ENCODE results near the gene UNK.

UNK gene

DNA sequence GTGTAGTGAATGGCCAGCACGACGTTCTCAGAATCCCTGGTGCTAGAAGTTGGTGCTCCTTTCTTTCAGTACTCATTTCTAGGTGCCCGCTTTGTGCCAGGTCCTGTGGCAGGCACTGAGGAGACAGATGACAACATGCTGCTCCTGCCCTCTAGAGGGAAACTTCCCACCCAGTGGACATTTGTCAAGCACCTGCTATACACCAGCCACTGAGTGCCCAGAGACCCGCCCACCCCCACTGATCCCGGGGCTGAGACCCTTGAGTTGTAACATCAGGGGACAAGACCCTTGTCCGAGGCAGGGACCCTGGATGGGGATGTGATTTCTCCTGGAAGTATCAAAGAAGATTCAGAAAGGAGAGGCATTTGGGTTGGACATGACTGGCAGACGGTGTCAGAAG, 34.5 kb downstream of the UNK start:
- no peak for DNase-seq (ENCODE audit: low read depth in 2 of 2)

DNA sequence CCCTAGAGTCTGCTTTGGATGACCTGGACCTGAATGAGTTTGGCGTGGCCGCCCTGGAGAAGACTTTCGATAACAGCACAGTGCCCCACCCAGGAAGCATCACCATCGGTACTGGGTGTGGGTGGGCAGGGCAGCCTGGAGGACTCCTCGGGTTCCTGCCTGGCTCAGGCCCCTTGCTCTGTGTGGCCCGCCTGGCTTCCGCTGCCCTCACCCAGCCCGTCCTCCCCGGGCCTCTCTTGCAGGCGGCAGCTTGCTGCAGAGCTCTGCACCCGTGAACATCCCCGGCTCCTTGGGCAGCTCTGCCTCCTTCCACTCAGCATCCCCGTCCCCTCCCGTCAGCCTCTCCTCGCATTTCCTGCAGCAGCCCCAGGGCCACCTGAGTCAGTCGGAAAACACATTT, 35.1 kb downstream of the UNK start:
- no peak for DNase-seq (ENCODE audit: low read depth in 2 of 2)

- no peak for DNase-seq (ENCODE audit: low read depth in 2 of 2)
Measured at GRCh38 chr17:75820094-75821080, 35.8 kb downstream of the UNK start.

- no peak for DNase-seq (ENCODE audit: low read depth in 2 of 2)
Measured at GRCh38 chr17:75821552-75821951, 36.9 kb downstream of the UNK start.

DNA sequence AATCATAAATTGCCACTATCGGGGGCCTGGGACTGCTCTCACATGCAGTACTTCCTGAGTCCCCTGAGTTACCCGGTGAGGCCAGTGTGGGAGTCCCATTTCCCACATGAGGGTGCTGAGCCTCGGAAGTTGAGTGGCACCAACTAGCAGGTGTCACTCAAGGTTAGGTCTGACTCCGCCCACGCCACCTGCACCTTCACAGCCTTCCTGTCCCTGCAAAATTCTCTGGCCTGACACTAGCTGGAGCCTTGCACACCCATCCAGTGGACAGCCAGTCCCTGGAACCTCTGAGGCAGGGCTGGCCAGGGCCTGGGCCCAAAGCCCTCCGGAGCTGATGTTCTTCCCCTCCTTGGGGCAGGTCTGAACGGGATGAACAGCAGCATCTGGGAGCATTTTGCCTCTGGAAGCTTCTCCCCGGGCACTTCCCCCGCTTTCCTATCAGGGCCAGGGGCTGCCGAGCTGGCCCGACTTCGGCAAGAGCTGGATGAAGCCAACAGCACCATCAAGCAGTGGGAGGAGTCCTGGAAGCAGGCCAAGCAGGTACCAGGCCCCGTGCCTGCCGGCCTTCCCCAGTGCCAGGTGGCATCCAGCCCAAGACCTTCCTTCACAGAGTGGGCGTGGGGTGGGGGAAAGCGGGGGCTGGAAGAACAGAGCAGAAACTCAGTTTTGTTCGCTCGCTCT, 37.7 kb downstream of the UNK start:
- no peak for DNase-seq (ENCODE audit: low read depth in 2 of 2)

- DNase-seq (ENCODE audit: low read depth in 2 of 2), result no peak
Measured at GRCh38 chr17:75822800-75823166, 38.2 kb downstream of the UNK start.

GRCh38 chr17:75823257-75824041, 38.8 kb downstream of the UNK start:
- DNase-seq (ENCODE audit: low read depth in 2 of 2), result no peak

DNA sequence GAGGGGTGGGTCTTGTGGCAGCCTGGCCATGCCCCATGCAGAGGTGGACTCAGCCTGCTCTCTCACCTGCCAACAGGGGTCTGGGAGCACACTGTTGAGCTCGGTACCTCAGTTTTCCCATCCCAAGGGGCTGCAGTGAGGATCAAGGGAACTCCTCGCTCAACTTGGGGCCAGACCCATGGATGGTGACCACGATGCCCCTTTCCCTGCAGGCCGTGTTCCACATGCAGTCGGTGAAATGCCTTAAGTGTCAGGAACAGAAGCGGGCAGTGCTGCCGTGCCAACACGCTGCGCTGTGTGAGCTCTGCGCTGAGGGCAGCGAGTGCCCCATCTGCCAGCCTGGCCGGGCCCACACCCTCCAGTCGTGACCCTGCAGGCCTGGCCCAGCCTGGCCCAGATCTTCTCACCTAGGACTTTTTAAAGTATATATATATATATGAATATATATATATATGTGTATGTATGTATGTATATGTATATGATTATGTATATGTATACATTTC, 39.5 kb downstream of the UNK start:
- DNase-seq (ENCODE audit: low read depth in 2 of 2), result no peak

- no peak for DNase-seq (ENCODE audit: low read depth in 2 of 2)
Measured at GRCh38 chr17:75824666-75825065, 40.1 kb downstream of the UNK start.

DNA sequence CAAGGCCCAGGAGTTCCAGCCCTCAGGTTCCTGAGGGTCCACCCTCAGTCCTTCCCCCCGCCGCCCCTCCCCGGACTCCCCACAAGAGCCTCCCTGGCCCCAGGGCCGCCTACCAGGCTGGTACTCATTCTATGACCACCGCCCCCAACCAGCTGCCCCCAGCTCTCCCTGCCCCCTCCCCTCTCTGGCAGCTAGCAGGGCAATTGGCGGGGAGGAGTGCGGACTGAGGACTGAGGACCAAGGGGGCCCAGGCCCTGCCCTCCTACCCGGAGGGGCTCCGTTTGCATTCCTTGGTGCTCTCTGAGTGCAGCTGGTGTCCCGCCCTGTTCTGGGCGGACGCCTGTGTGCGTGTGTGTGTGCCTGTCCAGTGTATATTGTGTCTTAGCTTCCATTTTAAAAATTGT, 40.5 kb downstream of the UNK start:
- no peak for DNase-seq (ENCODE audit: low read depth in 2 of 2)

GRCh38 chr17:75825748-75826370, 41.3 kb downstream of the UNK start:
- no peak for DNase-seq (ENCODE audit: low read depth in 2 of 2)

DNA sequence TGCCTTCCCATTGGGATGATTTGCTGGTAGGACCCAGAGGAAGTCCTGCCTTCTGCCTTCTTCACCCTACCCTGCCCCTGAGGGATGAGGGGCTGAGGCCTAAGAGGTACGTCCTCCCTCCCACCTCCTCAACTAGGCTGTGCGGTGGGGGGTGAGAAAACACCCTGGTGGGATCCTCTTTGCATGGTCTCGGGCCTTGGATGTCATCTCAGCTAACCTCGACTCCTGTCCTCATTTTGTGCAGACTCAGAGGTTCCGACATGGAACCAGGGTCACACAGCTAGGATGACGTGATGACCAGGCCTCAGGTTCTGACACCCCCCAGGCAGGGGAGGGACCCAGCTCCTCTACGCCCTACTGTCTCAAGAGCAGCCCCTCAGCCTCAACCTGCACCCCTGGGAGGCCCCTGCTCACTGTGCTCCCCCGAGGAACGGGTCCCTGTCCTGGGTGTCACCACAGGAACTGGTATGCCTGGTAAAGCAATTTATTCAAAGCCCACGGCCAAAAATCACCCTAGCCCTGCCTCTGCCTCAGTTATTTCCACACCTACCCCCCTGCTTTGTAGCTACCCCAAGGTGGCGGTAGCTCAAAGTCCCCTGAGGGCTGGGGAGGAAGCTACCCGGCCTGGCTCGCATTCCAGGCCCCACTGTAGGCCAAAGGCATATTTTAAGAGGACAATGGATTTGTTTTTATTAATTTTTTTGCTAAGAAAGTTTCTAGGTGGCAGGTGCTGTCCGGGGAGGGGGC, 42.1 kb downstream of the UNK start:
- DNase-seq (ENCODE audit: low read depth in 2 of 2), result no peak

GRCh38 chr17:75827308-75828075, 42.9 kb downstream of the UNK start:
- peak in 1 of 2 donors; percentile 42 for DNase-seq (ENCODE audit: low read depth in 2 of 2)

- DNase-seq (ENCODE audit: low read depth in 2 of 2), result no peak
Measured at GRCh38 chr17:75828076-75828400, 43.4 kb downstream of the UNK start.

DNA sequence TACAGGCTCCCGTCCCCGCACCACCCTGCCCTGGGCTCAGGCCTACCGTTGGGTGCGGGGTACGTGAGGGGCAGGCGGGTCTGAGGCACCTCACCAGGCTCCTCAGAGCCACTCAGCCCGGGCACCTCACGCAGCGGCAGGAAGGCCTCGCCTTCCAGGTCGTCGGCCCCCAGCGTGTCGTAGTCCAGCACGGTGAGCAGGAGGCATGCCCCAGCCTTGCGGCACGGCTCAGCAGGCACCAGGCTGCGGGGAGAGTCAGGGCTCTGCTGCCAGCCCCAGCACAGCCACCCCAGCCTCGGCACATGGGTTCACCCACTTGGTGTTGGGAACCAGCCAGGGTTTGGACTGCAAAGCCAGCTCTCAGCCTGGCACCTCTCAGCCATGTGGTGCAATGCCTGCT, 44.1 kb downstream of the UNK start:
- no peak for DNase-seq (ENCODE audit: low read depth in 2 of 2)

GRCh38 chr17:75829747-75830146, 45.1 kb downstream of the UNK start:
- DNase-seq (ENCODE audit: low read depth in 2 of 2), result no peak

GRCh38 chr17:75830164-75831031, 45.8 kb downstream of the UNK start:
- DNase-seq (ENCODE audit: low read depth in 2 of 2), result no peak

GRCh38 chr17:75831032-75831571, 46.5 kb downstream of the UNK start:
- DNase-seq (ENCODE audit: low read depth in 2 of 2), result no peak

DNA sequence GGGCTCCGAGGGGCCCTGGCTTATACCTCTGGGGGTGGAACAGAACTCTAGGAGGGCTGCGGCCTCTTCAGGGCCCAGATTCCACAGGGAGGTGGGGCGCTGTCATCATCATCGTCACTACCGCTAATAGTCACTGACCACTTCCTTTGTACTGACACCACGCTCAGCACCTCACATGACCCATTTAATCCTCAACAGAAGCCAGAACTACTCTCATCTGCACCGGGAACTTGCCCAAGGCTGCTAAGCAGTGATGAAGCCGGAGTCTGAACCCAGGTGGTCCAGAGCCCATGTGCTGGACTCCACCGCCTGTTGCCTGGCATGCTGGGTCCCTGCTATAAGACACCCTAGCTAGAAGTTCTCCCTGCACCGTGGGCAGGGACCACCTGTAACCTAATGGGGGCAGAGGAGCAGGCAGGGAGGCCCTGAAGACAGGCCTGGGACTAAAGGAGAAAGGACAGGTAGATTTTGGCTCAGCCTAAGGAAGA, 47.6 kb downstream of the UNK start:
- no peak for DNase-seq (ENCODE audit: low read depth in 2 of 2)
